ENCODE data around the gene GLCE.

Gene GLCE

DNA sequence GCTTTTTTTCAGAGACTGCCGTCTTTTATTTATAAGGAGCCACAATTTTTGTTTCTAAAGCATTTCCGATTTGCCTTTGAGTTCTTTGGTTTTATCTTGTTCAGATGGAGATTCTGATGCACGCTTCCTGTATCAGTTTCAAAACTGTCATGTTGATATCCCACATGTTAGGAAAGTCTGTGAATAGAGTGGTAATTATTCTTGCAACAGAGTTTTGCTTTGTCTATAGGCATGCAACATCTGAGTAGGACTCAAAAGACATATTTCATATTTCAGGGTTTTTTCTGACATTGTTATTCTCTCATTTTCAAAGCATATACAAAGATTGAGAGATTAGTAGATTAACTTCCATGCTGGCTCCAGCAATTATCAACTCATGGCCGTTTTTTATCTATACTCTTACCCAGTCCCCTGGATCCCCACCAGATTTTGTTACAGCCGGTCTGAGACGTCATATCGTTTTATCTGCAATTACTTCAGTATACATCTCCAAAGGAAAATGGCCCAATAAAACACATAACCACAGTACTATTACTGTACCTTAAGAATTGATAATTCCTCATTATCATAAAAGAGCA is 160.6 kb downstream of the GLCE start:
- DNase-seq (ENCODE audit: low spot score): no peak

Measured in NAMALWA (cell line).